PFSK-1 (cell line): ENCODE measurements around the gene PAAF1.

ENCODE experiments used
- POLR2AphosphoS5 ChIP-seq: IDR thresholded peaks from 2 replicates; pipeline ENCODE4 v1.6.1; 2012; ENCODE audit warnings: low read depth, mild to moderate bottlenecking, control low read depth, low read length, moderate library complexity
- SIN3A ChIP-seq: IDR thresholded peaks from 2 replicates; pipeline ENCODE4 v1.6.1; 2012; ENCODE audit warnings: mild to moderate bottlenecking, low read length, moderate library complexity, borderline replicate concordance; ENCODE audit not compliant: insufficient read depth
- TAF1 ChIP-seq: IDR thresholded peaks from 2 replicates; pipeline ENCODE4 v1.6.1; 2012; ENCODE audit warnings: low read length, control low read depth, borderline replicate concordance; ENCODE audit not compliant: insufficient read depth

DNA sequence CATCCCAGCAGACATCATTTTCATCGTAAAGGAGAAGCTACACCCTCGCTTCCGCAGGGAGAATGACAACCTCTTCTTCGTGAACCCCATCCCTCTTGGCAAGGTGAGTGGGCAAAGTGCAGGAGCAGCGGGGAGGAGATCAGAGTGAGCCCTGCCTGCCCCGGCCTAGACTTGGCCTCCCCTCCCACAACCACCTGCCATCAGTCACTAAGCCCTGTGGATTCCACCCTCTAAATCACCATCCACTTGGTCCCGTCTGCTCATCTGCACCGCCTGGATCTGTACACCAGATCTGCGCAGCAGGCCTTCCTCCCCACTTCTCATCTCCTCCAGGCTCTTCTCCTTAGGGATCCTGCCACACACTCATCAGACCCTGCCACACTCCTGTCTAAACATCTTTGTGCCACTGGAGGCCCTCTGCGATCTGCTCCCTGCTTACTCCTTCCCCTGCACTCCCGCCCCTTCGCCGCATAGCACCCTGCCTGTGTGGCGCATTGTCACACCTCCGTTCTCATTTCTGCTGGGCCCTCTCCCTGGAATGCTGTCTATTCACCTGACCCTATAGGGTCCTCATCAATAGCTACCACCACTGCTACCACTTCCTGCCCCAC is 91.7 kb downstream of the PAAF1 start:
- no peak for TF ChIP-seq SIN3A
- no peak for TF ChIP-seq TAF1
- TF ChIP-seq POLR2AphosphoS5, result no peak
